ENCODE data around the gene TCF7L2.

Gene TCF7L2

GRCh38 chr10:113057948-113058522 is 108.0 kb downstream of the TCF7L2 start:
- Histone ChIP-seq H3K9me3 (no peaks in the 10 kb centered on the region), H3K36me3 (no peaks in the 10 kb centered on the region), H3K27me3 (no peaks in the 10 kb centered on the region), H3K4me1 (ENCODE audit: control insufficient read depth in 1 of 2, insufficient read depth in 1 of 2, low read depth in 1 of 2, low read length in 1 of 2) (peaks cover 13 to 14% of the 10 kb centered on the region in 2 experiments), H3K27ac (no peak overlapping the region), H3K4me3 (ENCODE audit: low read depth in 1 of 2, low read length in 1 of 2) (no peak overlapping the region)
- TF ChIP-seq CTCF (IDR thresholded peaks at IDR 0.05), result no peak

- Histone ChIP-seq H3K9me3 (no peaks in the 10 kb centered on the region), H3K4me3 (ENCODE audit: low read depth in 1 of 2, low read length in 1 of 2) (no peak overlapping the region), H3K27me3 (no peaks in the 10 kb centered on the region), H3K27ac (no peak overlapping the region), H3K36me3 (no peaks in the 10 kb centered on the region), H3K4me1 (ENCODE audit: control insufficient read depth in 1 of 2, insufficient read depth in 1 of 2, low read depth in 1 of 2, low read length in 1 of 2) (peaks cover 13 to 14% of the 10 kb centered on the region in 2 experiments)
- TF ChIP-seq CTCF (IDR thresholded peaks at IDR 0.05), result no peak
Measured at GRCh38 chr10:113058523-113059370, 108.7 kb downstream of the TCF7L2 start.

DNA sequence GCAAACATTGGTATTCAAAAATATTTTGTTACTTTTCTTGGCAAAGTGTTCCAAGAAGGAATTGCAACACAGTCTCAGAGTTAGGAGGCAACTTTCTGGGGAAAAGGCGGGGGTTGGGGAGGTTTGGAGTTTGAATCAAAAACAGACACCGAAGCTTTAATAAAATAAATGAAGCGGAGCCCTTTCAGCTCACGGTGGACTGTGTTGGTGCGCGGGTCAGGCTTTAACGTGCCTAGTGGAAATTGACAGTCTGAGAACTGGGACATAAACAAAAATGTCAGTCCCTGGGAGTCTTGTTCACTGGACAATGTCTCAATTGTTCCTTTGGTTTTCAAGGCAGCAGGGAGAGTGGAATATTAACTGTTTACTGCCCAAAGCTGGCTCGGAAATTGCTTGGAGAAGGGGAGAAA is 109.3 kb downstream of the TCF7L2 start:
- no peaks in the 10 kb centered on the region for H3K36me3 ChIP-seq
- H3K9me3 ChIP-seq, result no peaks in the 10 kb centered on the region
- no peak overlapping the region for H3K27ac ChIP-seq
- no peak for TF ChIP-seq CTCF (IDR thresholded peaks at IDR 0.05)
- peaks cover 13 to 14% of the 10 kb centered on the region in 2 experiments for H3K4me1 ChIP-seq (ENCODE audit: control insufficient read depth in 1 of 2, insufficient read depth in 1 of 2, low read depth in 1 of 2, low read length in 1 of 2)
- H3K27me3 ChIP-seq, result no peaks in the 10 kb centered on the region
- H3K4me3 ChIP-seq (ENCODE audit: low read depth in 1 of 2, low read length in 1 of 2), result no peak overlapping the region

GRCh38 chr10:113060201-113061053 is 110.4 kb downstream of the TCF7L2 start:
- H3K36me3 ChIP-seq, result no peaks in the 10 kb centered on the region
- H3K27ac ChIP-seq, result no peak overlapping the region
- H3K4me3 ChIP-seq (ENCODE audit: low read depth in 1 of 2, low read length in 1 of 2), result no peak overlapping the region
- TF ChIP-seq CTCF (IDR thresholded peaks at IDR 0.05), result no peak
- H3K4me1 ChIP-seq (ENCODE audit: control insufficient read depth in 1 of 2, insufficient read depth in 1 of 2, low read depth in 1 of 2, low read length in 1 of 2), result peaks cover 13 to 14% of the 10 kb centered on the region in 2 experiments
- no peaks in the 10 kb centered on the region for H3K27me3 ChIP-seq
- H3K9me3 ChIP-seq, result no peaks in the 10 kb centered on the region

GRCh38 chr10:113061054-113061430 is 111.0 kb downstream of the TCF7L2 start:
- Histone ChIP-seq H3K27ac (no peak overlapping the region), H3K4me1 (ENCODE audit: control insufficient read depth in 1 of 2, insufficient read depth in 1 of 2, low read depth in 1 of 2, low read length in 1 of 2) (peaks cover 13 to 14% of the 10 kb centered on the region in 2 experiments), H3K36me3 (no peaks in the 10 kb centered on the region), H3K9me3 (no peaks in the 10 kb centered on the region), H3K27me3 (no peaks in the 10 kb centered on the region), H3K4me3 (ENCODE audit: low read depth in 1 of 2, low read length in 1 of 2) (no peak overlapping the region)
- TF ChIP-seq CTCF (IDR thresholded peaks at IDR 0.05), result no peak

Data from neutrophil (primary cell).